ENCODE data around the gene NAA35.
"Not testable (repeated sequence)": the region's sequence is repeated elsewhere in the genome, so short reads cannot be mapped to it uniquely, and the experiment has no call there.

NAA35 gene

GRCh38 chr9:86035827-86036440 is 95.0 kb downstream of the NAA35 start:
- DNase-seq: no peak

- DNase-seq: no peak
These were observed 95.6 kb downstream of the NAA35 start for GRCh38 chr9:86036555-86036954.

- no peak for DNase-seq
These were observed 99.3 kb downstream of the NAA35 start for GRCh38 chr9:86039991-86040860.

- DNase-seq: no peak
These were observed 99.9 kb downstream of the NAA35 start for GRCh38 chr9:86040861-86041155.

GRCh38 chr9:86041311-86041741 is 100.4 kb downstream of the NAA35 start:
- no peak for DNase-seq

GRCh38 chr9:86042199-86042978 is 101.4 kb downstream of the NAA35 start:
- DNase-seq: no peak

GRCh38 chr9:86043586-86043985 is 102.6 kb downstream of the NAA35 start:
- DNase-seq: no peak

- DNase-seq: no peak
These were observed 103.1 kb downstream of the NAA35 start for GRCh38 chr9:86043999-86044398.

- no peak for DNase-seq
These were observed 104.7 kb downstream of the NAA35 start for GRCh38 chr9:86045654-86046053.

GRCh38 chr9:86046071-86046636 is 105.2 kb downstream of the NAA35 start:
- DNase-seq: no peak

GRCh38 chr9:86046930-86047341 is 106.0 kb downstream of the NAA35 start:
- no peak for DNase-seq

- no peak for DNase-seq
These were observed 106.4 kb downstream of the NAA35 start for GRCh38 chr9:86047361-86047760.

- DNase-seq: not testable (repeated sequence)
These were observed 107.2 kb downstream of the NAA35 start for GRCh38 chr9:86048018-86048742.

- no peak for DNase-seq
These were observed 111.9 kb downstream of the NAA35 start for GRCh38 chr9:86052556-86053468.

GRCh38 chr9:86054695-86055094 is 113.7 kb downstream of the NAA35 start:
- DNase-seq: no peak

- DNase-seq: no peak
These were observed 116.5 kb downstream of the NAA35 start for GRCh38 chr9:86057491-86057890.

GRCh38 chr9:86061972-86062739 is 121.2 kb downstream of the NAA35 start:
- no peak for DNase-seq

GRCh38 chr9:86062845-86063693 is 122.1 kb downstream of the NAA35 start:
- no peak for DNase-seq

GRCh38 chr9:86064220-86064619 is 123.3 kb downstream of the NAA35 start:
- no peak for DNase-seq

Measured in DMS79 (cell line).